Measurements from ENCODE around the gene SAFB.

SAFB gene

DNA sequence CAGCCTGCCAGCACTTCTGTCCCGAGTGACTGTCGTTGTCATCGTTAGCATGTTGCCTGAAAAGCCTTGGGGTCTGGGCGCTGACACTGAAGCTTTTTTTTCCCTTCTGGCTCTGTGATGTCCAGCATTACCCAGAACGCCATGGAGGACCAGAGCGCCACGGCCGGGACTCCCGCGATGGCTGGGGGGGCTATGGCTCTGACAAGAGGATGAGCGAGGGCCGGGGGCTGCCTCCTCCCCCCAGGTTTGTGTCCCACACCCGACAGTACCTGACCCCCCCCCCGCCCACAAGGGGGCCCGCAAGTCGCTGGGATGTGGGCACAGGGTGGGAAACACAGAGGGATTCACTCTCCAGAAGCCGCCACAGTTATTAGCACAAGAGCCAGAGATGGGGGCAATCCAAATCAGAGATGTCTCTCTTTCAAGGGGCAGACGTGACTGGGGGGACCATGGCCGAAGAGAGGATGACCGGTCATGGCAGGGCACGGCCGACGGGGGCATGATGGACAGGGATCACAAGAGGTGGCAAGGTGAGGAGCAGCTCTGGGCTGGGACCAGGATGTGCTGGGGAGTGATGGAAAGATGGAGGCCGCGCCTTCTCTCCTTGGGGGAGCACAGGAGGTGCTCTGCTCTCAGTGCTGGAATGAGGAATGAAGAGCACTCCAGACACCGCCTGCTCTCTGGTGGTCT, 44.2 kb downstream of the SAFB start:
- DNase-seq (ENCODE audit: low read depth in 2 of 2): no peak

DNA sequence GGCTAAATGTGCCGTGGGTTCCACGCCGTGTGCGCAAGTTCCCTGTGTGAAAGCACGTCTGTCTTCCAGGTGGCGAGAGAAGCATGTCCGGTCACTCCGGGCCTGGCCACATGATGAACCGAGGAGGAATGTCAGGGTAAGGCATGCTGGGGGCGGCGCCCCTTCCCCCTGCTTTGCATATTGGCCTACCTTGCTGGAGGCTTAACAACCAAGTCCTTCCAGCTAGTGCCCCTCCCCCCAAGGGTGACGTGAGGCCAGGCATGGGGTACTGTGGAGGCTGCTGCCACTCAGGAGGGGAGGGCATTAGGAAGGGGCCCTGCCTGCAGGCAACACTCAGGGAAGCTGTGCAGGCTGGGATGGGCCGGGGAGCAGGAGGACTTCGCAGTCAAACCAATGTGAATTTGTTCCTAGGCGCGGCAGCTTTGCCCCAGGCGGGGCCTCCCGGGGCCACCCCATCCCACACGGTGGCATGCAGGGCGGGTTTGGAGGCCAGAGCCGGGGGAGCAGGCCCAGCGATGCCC, 44.9 kb downstream of the SAFB start:
- no peak for DNase-seq (ENCODE audit: low read depth in 2 of 2)

DNA sequence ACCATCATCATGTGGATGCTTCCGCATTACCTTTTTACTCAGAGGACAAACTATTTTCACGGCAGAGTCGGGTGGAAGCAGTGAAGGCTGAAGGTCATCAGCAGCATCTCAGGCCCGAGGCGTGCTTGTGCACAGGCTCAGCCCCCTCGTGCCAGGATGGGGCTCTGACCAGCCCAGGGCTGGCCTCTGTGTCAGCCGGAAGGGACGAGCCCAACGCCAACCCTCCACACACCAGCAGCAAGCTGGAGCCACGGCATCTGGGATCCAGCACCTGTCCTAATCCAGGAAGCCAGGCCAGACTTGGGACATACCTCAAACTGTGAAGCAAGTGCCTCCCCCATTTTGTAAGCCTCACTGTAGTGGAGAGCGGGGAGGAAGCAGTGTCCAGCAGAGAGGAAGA, 46.3 kb downstream of the SAFB start:
- no peak for DNase-seq (ENCODE audit: low read depth in 2 of 2)

DNA sequence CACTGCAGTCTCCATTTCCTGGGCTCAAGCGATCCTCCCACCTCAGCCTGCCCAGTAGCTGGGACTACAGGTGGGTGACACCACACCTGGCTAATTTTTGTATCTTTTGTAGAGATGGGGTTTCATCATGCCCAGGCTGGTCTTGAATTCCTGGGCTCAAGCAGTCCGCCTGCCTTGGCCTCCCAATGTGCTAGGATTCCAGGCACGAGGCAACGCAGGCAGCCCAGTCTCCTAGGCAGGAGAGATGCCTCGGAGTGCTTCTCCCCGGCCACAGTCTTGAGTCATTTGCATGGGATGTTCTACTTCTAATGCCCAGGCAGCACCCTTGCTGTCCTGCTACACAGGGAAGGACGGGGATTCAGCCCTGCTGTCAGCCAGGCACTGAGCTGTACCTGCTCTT, 48.7 kb downstream of the SAFB start:
- no peak for DNase-seq (ENCODE audit: low read depth in 2 of 2)

DNA sequence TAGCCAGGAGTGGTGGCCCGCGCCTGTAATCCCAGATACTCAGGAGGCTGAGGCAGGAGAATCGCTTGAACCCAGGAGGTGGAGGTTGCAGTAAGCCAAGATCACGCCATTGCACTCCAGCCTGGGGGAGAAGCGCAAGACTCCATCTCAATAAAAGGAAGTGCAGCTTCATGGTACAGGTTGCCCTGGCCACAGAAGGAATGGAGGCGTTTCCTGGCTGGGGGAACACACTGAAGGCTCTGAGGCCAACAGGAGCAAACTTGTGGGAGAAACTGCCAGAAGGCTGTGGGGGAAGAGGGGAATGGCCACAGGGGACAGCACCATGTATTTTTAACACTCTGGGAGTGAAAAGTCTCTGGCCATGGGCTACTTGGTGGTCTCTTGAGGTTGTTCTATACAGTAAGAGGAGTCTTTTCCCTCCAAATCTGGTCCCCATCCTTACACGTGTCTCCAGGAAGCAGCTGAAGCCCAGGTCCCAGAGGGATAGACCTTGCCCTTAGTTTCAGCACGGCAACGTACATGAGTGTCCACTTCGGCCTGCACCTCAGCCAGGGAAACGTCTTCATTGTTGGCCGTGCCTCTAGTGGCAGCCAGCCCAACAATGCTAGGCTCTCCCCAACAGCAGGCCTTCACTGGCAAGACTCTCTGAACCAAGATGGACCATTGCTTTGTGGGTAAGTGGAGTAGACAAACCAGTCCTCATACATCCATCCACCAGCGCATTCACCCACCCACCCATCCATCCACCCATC, 50.0 kb downstream of the SAFB start:
- no peak for DNase-seq (ENCODE audit: low read depth in 2 of 2)

- DNase-seq (ENCODE audit: low read depth in 2 of 2): no peak
These were observed 50.9 kb downstream of the SAFB start for GRCh38 chr19:5673752-5674151.

DNA sequence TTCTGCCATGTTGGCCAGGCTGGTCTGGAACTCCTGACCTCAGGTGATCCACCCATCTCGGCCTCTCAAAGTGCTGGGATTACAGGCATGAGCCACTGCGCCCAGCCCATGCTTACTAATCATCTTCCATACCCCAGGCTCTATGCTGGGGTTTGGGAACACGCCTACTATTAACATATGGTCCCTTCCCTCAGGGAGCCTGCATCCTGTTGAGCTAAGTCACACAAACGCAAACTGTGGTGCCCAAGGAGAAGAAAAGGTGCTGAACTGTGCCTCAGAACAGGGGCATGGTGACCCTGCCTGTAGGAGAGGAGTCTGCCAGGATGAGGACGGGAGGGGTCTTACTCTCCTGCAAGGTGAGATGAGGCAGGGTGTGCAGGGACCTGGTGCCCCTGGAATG, 51.8 kb downstream of the SAFB start:
- DNase-seq (ENCODE audit: low read depth in 2 of 2): no peak

DNA sequence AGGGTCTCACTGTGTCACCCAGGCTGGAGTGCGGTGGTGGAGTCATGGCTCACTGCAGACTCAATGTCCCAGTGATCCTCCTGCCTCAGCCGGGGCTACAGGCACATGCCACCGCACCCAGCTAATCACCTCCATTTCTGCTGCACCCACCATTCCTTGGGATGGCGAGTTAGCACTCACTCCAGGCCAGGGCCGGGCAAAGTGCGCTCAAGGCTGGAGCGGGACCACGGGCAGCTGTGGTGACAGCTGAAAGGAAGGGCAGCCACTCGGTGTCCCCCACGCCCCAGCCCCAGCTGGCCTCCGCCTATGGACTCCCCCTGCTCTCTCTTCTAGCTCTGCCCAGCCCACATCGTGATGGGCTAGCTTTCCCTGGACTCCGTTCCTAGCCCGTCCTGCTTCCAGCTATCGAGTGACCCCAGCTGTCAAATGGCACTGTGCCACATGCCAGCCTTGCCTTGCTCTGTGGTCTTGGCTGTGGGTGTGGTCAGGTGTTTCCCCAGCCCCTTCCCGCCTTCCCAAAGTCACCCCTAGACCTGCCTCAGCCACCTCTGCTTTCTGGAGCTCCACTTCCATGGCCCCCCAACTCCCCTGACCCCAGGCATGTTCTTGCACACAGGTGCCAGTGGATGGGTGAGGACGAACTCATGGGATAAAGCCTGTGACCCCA, 53.4 kb downstream of the SAFB start:
- no peak for DNase-seq (ENCODE audit: low read depth in 2 of 2)

DNA sequence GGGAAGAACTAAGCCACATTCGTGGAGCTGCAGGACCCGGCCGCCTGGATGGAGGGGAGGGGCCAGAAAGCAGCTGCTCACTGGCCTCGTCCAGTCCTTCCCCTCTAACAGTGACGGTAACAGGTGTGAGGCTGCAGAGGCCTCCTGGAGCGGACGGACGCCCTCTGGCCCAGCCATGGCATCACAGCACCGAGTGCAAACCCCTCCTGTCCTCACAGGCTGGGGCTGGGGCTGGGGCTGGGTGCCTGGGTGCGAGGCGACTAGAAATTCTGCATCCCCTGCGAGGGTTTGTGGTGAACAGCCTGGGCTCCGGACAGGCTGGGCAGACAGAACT, 53.9 kb downstream of the SAFB start:
- no peak for DNase-seq (ENCODE audit: low read depth in 2 of 2)

GRCh38 chr19:5677136-5677535, 54.3 kb downstream of the SAFB start:
- DNase-seq (ENCODE audit: low read depth in 2 of 2): no peak

DNA sequence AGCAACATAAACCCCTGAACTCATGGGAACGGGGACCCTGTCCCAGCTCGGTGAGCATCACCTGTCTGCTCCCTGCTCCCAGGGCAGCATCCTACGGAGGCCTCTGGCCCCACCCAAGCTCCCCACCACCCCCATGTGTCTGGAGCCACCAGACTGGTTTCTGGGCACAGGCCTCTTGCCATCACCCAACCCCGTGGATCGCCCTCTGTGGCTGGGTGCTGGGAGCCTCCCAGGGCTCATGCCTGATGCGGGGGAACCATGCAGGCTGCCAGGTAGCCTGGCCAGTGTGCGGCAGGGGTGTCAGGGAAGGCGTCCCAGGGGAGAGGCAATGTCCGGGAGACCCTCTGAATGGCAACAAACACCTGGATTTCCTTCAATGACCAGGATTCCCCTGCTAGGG, 54.7 kb downstream of the SAFB start:
- DNase-seq (ENCODE audit: low read depth in 2 of 2): no peak

DNA sequence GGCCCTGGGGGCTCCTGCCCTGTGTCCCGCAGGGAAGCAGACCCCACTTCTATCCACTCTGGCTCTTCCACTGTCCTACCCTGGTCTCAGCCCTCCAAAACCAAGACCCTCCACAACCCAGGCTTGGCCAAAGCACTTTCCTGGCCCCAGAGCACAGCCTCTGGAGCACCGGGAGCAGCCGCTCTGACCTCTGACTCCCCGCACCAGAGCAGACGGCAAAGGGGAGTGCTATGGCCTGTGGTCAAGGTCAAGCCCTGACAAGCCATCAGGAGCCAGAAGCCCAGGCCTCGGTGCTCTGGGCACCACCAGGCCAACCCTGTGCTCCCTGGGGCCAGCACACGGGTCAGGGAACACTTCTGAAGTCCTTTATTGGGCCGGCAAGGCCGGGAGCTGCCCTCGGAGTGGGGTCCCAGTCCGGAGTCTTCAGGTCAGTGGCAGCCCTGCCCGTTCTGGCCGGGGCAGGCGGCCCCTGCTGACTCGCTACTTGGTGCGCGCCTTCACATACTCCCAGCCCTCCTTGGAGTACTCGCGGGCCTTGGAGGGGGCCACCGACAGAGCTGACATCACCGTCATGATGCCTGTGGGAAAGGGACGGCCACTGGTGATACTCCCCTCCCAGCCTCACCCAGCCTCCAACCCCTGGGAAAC, 55.3 kb downstream of the SAFB start:
- no peak for DNase-seq (ENCODE audit: low read depth in 2 of 2)

- no peak for DNase-seq (ENCODE audit: low read depth in 2 of 2)
These were observed 56.6 kb downstream of the SAFB start for GRCh38 chr19:5679289-5680083.

GRCh38 chr19:5680084-5680436, 57.2 kb downstream of the SAFB start:
- no peak for DNase-seq (ENCODE audit: low read depth in 2 of 2)

- peak; percentile 97 to 98 for DNase-seq (ENCODE audit: low read depth in 2 of 2)
These were observed 57.8 kb downstream of the SAFB start, which contains the start of the genes HSD11B1L and MICOS13 for GRCh38 chr19:5680437-5681368. Gene HSD11B1L, plus strand, starts transcription at chr19:5681027. Its CDS starts 3,806 bp downstream, at chr19:5684833. Gene MICOS13, minus strand, starts transcription at chr19:5680516. Its CDS starts 30 bp downstream, at chr19:5680486.

DNA sequence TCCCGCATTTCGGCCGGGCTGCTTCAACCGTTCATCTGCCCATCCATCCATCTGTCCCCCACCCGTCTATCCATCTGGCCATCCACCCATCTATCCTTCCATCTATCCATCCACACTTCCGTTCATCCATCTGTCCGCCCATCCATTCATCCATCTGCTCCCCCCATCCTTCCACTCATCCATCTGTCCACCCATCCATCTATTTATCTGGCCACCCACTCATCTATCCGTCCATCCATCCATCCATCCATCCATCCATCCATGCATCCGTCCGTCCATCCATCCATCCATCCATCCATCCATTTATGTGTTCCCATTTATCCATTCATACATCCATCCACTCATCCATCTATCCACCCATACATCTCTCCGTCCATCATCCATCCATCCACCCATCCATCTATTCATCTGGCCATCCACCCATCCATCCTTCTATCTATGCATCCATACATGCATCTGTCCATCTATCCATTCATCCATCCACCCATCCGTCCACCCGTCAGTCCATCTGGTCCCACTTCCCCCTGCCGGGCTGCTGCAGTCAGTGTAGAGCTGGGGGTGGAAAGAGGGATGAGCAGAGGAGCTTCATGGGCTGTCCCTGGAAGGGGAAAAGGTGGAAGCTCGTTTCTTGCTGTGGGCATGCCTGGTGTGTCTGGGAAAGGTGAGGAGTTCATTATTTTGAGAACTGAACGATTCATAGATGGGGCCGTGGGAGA, 58.7 kb downstream of the SAFB start:
- no peak for DNase-seq (ENCODE audit: low read depth in 2 of 2)

GRCh38 chr19:5682107-5682482, 59.2 kb downstream of the SAFB start:
- DNase-seq (ENCODE audit: low read depth in 2 of 2): no peak

GRCh38 chr19:5683177-5683886, 60.4 kb downstream of the SAFB start:
- DNase-seq (ENCODE audit: low read depth in 2 of 2): no peak

Measured in stimulated activated CD4-positive, alpha-beta T cell treated with anti-CD3 and anti-CD28 coated beads, Interleukin-15, amount 100 ng/mL, for 48 hours (primary cell).